Neural cell (in vitro differentiated cells): ENCODE results near the gene FHIT. TPM values are rescaled to one million over a fixed set of nuclear protein-coding genes. Genes with fewer than 3 reads are reported as not detected.

Experiments
- H2AFZ ChIP-seq: fragments of 200-600, 300-800 bp; sonication (generic), shearing (Covaris generic); 2 replicates; pipeline ENCODE4 v1.6.0; 2014; ENCODE audit warnings: low read depth, mild to moderate bottlenecking, antibody characterized with exemption, low read length, moderate library complexity
- H3F3A ChIP-seq: fragments of 200-600 bp; shearing (Covaris generic); 2 replicates; pipeline ENCODE4 v1.6.1; 2016; ENCODE audit warnings: mild to moderate bottlenecking, moderate library complexity, mixed read lengths, antibody characterized with exemption, low read length; ENCODE audit not compliant: insufficient read depth, poor library complexity, severe bottlenecking
- H3K27ac ChIP-seq: fragments of 200-600, 300-800 bp; sonication (generic), shearing (Covaris generic); 2 replicates; pipeline ENCODE4 v1.5.1; 2014; ENCODE audit warnings: mild to moderate bottlenecking, low read length, moderate library complexity
- H3K27me3 ChIP-seq: fragments of 300-800, 200-600 bp; sonication (generic), shearing (Covaris generic); 2 replicates; pipeline ENCODE4 v1.6.0; 2014; ENCODE audit warnings: mild to moderate bottlenecking, low read depth, low read length, moderate library complexity; ENCODE audit not compliant: insufficient read depth
- H3K36me3 ChIP-seq: fragments of 300-800, 200-600 bp; sonication (generic), shearing (Covaris generic); 2 replicates; pipeline ENCODE4 v1.5.1; 2014; ENCODE audit warnings: mild to moderate bottlenecking, antibody characterized with exemption, low read length, moderate library complexity; ENCODE audit not compliant: insufficient read depth
- H3K4me2 ChIP-seq: fragments of 300-800, 200-600 bp; sonication (generic), shearing (Covaris generic); 2 replicates; pipeline ENCODE4 v1.6.0; 2014; ENCODE audit warnings: mild to moderate bottlenecking, low read length
- H3K4me3 ChIP-seq: fragments of 300-800, 200-600 bp; sonication (generic), shearing (Covaris generic); 2 replicates; pipeline ENCODE4 v1.5.1; 2014; ENCODE audit warnings: mild to moderate bottlenecking, low read length, moderate library complexity
- H3K79me2 ChIP-seq: fragments of 200-600 bp; shearing (Covaris generic); replicated peaks from 2 replicates; pipeline ENCODE4 v1.6.0; 2014; ENCODE audit warnings: mild to moderate bottlenecking, low read length, moderate library complexity; ENCODE audit not compliant: insufficient read depth
- H3K9ac ChIP-seq: fragments of 300-800, 200-600 bp; sonication (generic), shearing (Covaris generic); 2 replicates; pipeline ENCODE4 v1.6.1; 2016; ENCODE audit warnings: mild to moderate bottlenecking, low read length, mixed read lengths
- H3K9me2 ChIP-seq: fragments of 200-600 bp; shearing (Covaris generic); 2 replicates; pipeline ENCODE4 v1.6.1; 2016; ENCODE audit warnings: mild to moderate bottlenecking, low read length, mixed read lengths; ENCODE audit not compliant: insufficient read depth
- H3K9me3 ChIP-seq: fragments of 200-600, 300-800 bp; sonication (generic), shearing (Covaris generic); 2 replicates; pipeline ENCODE4 v1.6.1; 2016; ENCODE audit warnings: mild to moderate bottlenecking, mixed run types, low read length, moderate library complexity, mixed read lengths
- H4K20me1 ChIP-seq: fragments of 200-600 bp; shearing (Covaris generic); 2 replicates; pipeline ENCODE4 v1.6.1; 2016; ENCODE audit warnings: mild to moderate bottlenecking, mixed run types; ENCODE audit not compliant: insufficient read depth
- EP300 ChIP-seq: fragments of 450-650 bp; conservative IDR thresholded peaks from 2 replicates; pipeline ENCODE4 v1.6.1; 2014; ENCODE audit warnings: antibody characterized with exemption, mild to moderate bottlenecking, moderate library complexity; ENCODE audit not compliant: poor library complexity, severe bottlenecking
- EZH2 ChIP-seq: fragments of 200-600, 300-800 bp; shearing (Covaris generic), sonication (generic); IDR thresholded peaks from 2 replicates; pipeline ENCODE4 v1.6.1; 2014; ENCODE audit warnings: antibody characterized with exemption, low read length, borderline replicate concordance, mild to moderate bottlenecking; ENCODE audit not compliant: insufficient read depth, poor library complexity, severe bottlenecking
- MXI1 ChIP-seq: fragments of 450-650 bp; conservative IDR thresholded peaks from 2 replicates; pipeline ENCODE4 v1.6.1; 2014; ENCODE audit warnings: antibody characterized with exemption, mild to moderate bottlenecking; ENCODE audit not compliant: poor library complexity, severe bottlenecking
- POLR2AphosphoS5 ChIP-seq: IDR thresholded peaks from 2 replicates; pipeline ENCODE4 v1.6.1; 2012
- RAD21 ChIP-seq: fragments of 450-650 bp; conservative IDR thresholded peaks from 2 replicates; pipeline ENCODE4 v1.6.1; 2014; ENCODE audit warnings: antibody characterized with exemption, mild to moderate bottlenecking, moderate library complexity
- SMC3 ChIP-seq: fragments of 450-650 bp; conservative IDR thresholded peaks from 2 replicates; pipeline ENCODE4 v1.6.1; 2014; ENCODE audit warnings: antibody characterized with exemption, mild to moderate bottlenecking, moderate library complexity; ENCODE audit not compliant: poor library complexity
- TAF1 ChIP-seq: IDR thresholded peaks from 2 replicates; pipeline ENCODE4 v1.6.1; 2012; ENCODE audit warnings: low read depth
- polyA plus RNA-seq: library from polyadenylated mRNA; depleted of rRNA; stranded (reverse); fragments of >200 nt; gene quantifications from 2 replicates; pipeline ENCODE4 v1.2.3, GENCODE V29; 2014
- TF ChIP-seq, protein P1 (sequence below): IDR thresholded peaks from 2 replicates; pipeline ENCODE4 v1.6.1; 2012; ENCODE audit warnings: borderline replicate concordance
- TF ChIP-seq, protein P2 (sequence below): fragments of 450-650 bp; IDR thresholded peaks from 2 replicates; pipeline ENCODE4 v1.5.1; 2014; ENCODE audit warnings: antibody characterized with exemption, mild to moderate bottlenecking, moderate library complexity; ENCODE audit not compliant: poor library complexity, severe bottlenecking

The FHIT gene
- polyA plus RNA-seq, 1 donor from 2014 or later = not detected

GRCh38 chr3:60192297-60193114, 1058.7 kb downstream of the FHIT start:
- Histone ChIP-seq H3K79me2 (no peaks in the 10 kb centered on the region), H3K4me3 (no peak overlapping the region), H3K9ac (no peak overlapping the region), H3K27ac (no peak overlapping the region), H3K9me2 (no peaks in the 10 kb centered on the region), H4K20me1 (no peaks in the 10 kb centered on the region), H3K4me2 (no peak overlapping the region), H3K9me3 (no peaks in the 10 kb centered on the region), H2AFZ (no peak overlapping the region), H3K36me3 (no peaks in the 10 kb centered on the region), H3K27me3 (no peaks in the 10 kb centered on the region), H3F3A (no peaks in the 10 kb centered on the region)
- TF ChIP-seq SMC3 (no peak), RAD21 (no peak), POLR2AphosphoS5 (no peak), EP300 (no peak), TAF1 (no peak), EZH2 (no peak), MXI1 (no peak)
- TF ChIP-seq, protein P1, sequence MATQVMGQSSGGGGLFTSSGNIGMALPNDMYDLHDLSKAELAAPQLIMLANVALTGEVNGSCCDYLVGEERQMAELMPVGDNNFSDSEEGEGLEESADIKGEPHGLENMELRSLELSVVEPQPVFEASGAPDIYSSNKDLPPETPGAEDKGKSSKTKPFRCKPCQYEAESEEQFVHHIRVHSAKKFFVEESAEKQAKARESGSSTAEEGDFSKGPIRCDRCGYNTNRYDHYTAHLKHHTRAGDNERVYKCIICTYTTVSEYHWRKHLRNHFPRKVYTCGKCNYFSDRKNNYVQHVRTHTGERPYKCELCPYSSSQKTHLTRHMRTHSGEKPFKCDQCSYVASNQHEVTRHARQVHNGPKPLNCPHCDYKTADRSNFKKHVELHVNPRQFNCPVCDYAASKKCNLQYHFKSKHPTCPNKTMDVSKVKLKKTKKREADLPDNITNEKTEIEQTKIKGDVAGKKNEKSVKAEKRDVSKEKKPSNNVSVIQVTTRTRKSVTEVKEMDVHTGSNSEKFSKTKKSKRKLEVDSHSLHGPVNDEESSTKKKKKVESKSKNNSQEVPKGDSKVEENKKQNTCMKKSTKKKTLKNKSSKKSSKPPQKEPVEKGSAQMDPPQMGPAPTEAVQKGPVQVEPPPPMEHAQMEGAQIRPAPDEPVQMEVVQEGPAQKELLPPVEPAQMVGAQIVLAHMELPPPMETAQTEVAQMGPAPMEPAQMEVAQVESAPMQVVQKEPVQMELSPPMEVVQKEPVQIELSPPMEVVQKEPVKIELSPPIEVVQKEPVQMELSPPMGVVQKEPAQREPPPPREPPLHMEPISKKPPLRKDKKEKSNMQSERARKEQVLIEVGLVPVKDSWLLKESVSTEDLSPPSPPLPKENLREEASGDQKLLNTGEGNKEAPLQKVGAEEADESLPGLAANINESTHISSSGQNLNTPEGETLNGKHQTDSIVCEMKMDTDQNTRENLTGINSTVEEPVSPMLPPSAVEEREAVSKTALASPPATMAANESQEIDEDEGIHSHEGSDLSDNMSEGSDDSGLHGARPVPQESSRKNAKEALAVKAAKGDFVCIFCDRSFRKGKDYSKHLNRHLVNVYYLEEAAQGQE = no peak
- TF ChIP-seq, protein P2, sequence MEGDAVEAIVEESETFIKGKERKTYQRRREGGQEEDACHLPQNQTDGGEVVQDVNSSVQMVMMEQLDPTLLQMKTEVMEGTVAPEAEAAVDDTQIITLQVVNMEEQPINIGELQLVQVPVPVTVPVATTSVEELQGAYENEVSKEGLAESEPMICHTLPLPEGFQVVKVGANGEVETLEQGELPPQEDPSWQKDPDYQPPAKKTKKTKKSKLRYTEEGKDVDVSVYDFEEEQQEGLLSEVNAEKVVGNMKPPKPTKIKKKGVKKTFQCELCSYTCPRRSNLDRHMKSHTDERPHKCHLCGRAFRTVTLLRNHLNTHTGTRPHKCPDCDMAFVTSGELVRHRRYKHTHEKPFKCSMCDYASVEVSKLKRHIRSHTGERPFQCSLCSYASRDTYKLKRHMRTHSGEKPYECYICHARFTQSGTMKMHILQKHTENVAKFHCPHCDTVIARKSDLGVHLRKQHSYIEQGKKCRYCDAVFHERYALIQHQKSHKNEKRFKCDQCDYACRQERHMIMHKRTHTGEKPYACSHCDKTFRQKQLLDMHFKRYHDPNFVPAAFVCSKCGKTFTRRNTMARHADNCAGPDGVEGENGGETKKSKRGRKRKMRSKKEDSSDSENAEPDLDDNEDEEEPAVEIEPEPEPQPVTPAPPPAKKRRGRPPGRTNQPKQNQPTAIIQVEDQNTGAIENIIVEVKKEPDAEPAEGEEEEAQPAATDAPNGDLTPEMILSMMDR = no peak

DNA sequence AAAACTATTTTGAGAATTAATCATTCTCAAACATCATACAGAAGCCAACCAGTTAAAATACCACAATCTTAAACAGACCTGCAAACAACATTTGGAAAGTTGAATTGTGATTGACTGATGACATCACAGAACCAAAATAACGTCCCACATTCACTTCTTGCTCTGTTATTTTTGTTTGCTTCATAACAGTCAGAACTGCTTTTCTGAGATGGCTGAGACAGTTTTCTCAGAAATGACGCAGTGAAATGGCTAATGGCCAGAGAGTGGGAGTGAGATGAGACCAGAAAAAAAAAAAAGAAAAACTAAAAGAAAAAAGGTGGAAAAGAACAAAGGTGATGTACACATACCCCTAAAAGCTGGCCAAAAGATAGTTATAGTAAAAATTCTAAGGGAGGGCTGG, 1061.2 kb downstream of the FHIT start:
- H3K4me3 ChIP-seq = no peak overlapping the region
- no peaks in the 10 kb centered on the region for H3K27me3 ChIP-seq
- H3K79me2 ChIP-seq = no peaks in the 10 kb centered on the region
- no peak overlapping the region for H2AFZ ChIP-seq
- no peaks in the 10 kb centered on the region for H3K9me3 ChIP-seq
- H3K27ac ChIP-seq = no peak overlapping the region
- H4K20me1 ChIP-seq = no peaks in the 10 kb centered on the region
- no peaks in the 10 kb centered on the region for H3F3A ChIP-seq
- TF ChIP-seq POLR2AphosphoS5 = no peak
- TF ChIP-seq MXI1 = no peak
- no peak for TF ChIP-seq EP300
- TF ChIP-seq, protein P2 = no peak
- TF ChIP-seq SMC3 = no peak
- no peak for TF ChIP-seq TAF1
- TF ChIP-seq RAD21 = no peak
- TF ChIP-seq EZH2 = no peak
- TF ChIP-seq, protein P1 = no peak
- H3K9ac ChIP-seq = no peak overlapping the region
- H3K36me3 ChIP-seq = no peaks in the 10 kb centered on the region
- no peaks in the 10 kb centered on the region for H3K9me2 ChIP-seq
- H3K4me2 ChIP-seq = no peak overlapping the region
